Naive thymus-derived CD4-positive, alpha-beta T cell (primary cell): Measurements from ENCODE around the gene YIPF4. TPM values are rescaled to one million over a fixed set of nuclear protein-coding genes. Genes with fewer than 3 reads are reported as not detected.

Source experiments
- ATAC-seq: fragments of 150-1000 bp; cut with Tn5 transposase; 2 replicates; pipeline ENCODE4 v1.10.0; 2021; ENCODE audit warnings: mild to moderate bottlenecking, moderate library complexity
- CTCF ChIA-PET: fragments of 350-600 bp; sonication (Branson Sonifier 250); formaldehyde crosslinking; loops from one replicate; lab custom pipeline; 2021; ENCODE audit warnings: antibody characterized with exemption; lab: Charles Lee
- POLR2A ChIA-PET: fragments of 350-600 bp; sonication (Branson Sonifier 250); formaldehyde crosslinking; loops from one replicate; lab custom pipeline; 2021; ENCODE audit warnings: antibody characterized with exemption, inconsistent platforms; lab: Charles Lee
- DNase-seq, 9 donors: peaks; one replicate each; pipeline versions ENCODE4 v3.0.0 to v3.0.0-alpha.2; 2020 to 2022; ENCODE audit warnings: mixed read lengths in 1 of 9
- H3K27ac ChIP-seq: one replicate; pipeline ENCODE4 v1.7.0; 2013; ENCODE audit warnings: mild to moderate bottlenecking, low read depth, low read length, moderate library complexity
- H3K27me3 ChIP-seq, 2 donors: one replicate each; pipeline ENCODE4 v1.7.0; 2013; ENCODE audit warnings: low read length in 2 of 2, mild to moderate bottlenecking in 2 of 2, moderate library complexity in 2 of 2; ENCODE audit not compliant: control insufficient read depth in 2 of 2, insufficient read depth in 2 of 2
- H3K36me3 ChIP-seq, 3 experiments: 1 replicate in 2 of 3; 2 replicates in 1 of 3; pipeline ENCODE4 v1.7.0; 2013; ENCODE audit warnings: low read length in 3 of 3, mild to moderate bottlenecking in 3 of 3, moderate library complexity in 1 of 3; ENCODE audit not compliant: insufficient read depth in 3 of 3, control insufficient read depth in 2 of 3
- H3K4me1 ChIP-seq, 2 donors: one replicate each; pipeline ENCODE4 v1.7.0; 2013; ENCODE audit warnings: low read length in 2 of 2, mild to moderate bottlenecking in 2 of 2, moderate library complexity in 1 of 2; ENCODE audit not compliant: control insufficient read depth in 2 of 2, insufficient read depth in 2 of 2
- H3K4me3 ChIP-seq: 2 replicates; pipeline ENCODE4 v1.7.0; 2013; ENCODE audit warnings: mild to moderate bottlenecking, low read length
- H3K9me3 ChIP-seq, 3 experiments: 1 replicate in 2 of 3; 2 replicates in 1 of 3; pipeline ENCODE4 v1.7.0; 2013; ENCODE audit warnings: low read length in 3 of 3; ENCODE audit not compliant: control insufficient read depth in 2 of 3
- H3K27ac Mint-ChIP-seq, 9 donors: one replicate each; pipeline ENCODE4 v1.8.0; 2020 to 2022; ENCODE audit warnings: mixed read lengths in 9 of 9, mild to moderate bottlenecking in 8 of 9, moderate library complexity in 5 of 9, inconsistent platforms in 2 of 9
- H3K27me3 Mint-ChIP-seq, 5 donors: one replicate each; pipeline ENCODE4 v1.8.0; 2021 to 2022; ENCODE audit warnings: mixed read lengths in 5 of 5, mild to moderate bottlenecking in 1 of 5
- H3K36me3 Mint-ChIP-seq, 5 donors: one replicate each; pipeline ENCODE4 v1.8.0; 2020 to 2022; ENCODE audit warnings: mixed read lengths in 5 of 5, mild to moderate bottlenecking in 3 of 5, inconsistent platforms in 1 of 5
- H3K4me1 Mint-ChIP-seq, 7 donors: one replicate each; pipeline ENCODE4 v1.8.0; 2020 to 2022; ENCODE audit warnings: mixed read lengths in 7 of 7, mild to moderate bottlenecking in 3 of 7, inconsistent platforms in 1 of 7
- H3K4me3 Mint-ChIP-seq, 10 donors: one replicate each; pipeline ENCODE4 v1.8.0; 2020 to 2022; ENCODE audit warnings: mild to moderate bottlenecking in 10 of 10, mixed read lengths in 10 of 10, moderate library complexity in 6 of 10, inconsistent platforms in 2 of 10
- H3K9me3 Mint-ChIP-seq, 11 donors: one replicate each; pipeline ENCODE4 v1.8.0; 2020 to 2022; ENCODE audit warnings: mixed read lengths in 11 of 11, mild to moderate bottlenecking in 4 of 11, inconsistent platforms in 1 of 11, moderate library complexity in 1 of 11
- intact Hi-C, 2 donors: fragments of 100-400 bp; cut with micrococcal nuclease; formaldehyde crosslinking; loops; one replicate each; pipeline ENCODE4 v1.15.1; 2023
- polyA plus RNA-seq, 2 donors: library from polyadenylated mRNA; unstranded; fragments of 300-500 nt; fragmentation: Illumina TruSeq; gene quantifications; one replicate each; pipeline ENCODE4 v1.2.3, GENCODE V29; 2021
- total RNA-seq, 6 experiments: library from RNA in 5 of 6; stranded (reverse) in 5 of 6; gene quantifications; 1 replicate in 5 of 6; 2 replicates in 1 of 6; pipeline ENCODE4 v1.2.3 and lab custom pipeline; 2021 to 2026

The YIPF4 gene
- total and polyA plus RNA-seq, 7 experiments from 2014 or later = 7.8 to 43.5 (median 24.9) TPM

- H3K36me3 Mint-ChIP-seq = peaks cover 0 to 24% (median 9%) of the 10 kb centered on the region in 5 donors
These were observed 39.7 kb upstream of the YIPF4 start for GRCh38 chr2:32237996-32238395.

GRCh38 chr2:32242331-32242730 is 35.4 kb upstream of the YIPF4 start:
- Histone ChIP-seq H3K27ac (no peak overlapping the region), H3K36me3 (no peaks in the 10 kb centered on the region), H3K4me3 (no peak overlapping the region), H3K4me1 (no peaks in the 10 kb centered on the region), H3K27me3 (no peaks in the 10 kb centered on the region), H3K9me3 (no peaks in the 10 kb centered on the region)
- H3K4me1 Mint-ChIP-seq = no peaks in the 10 kb centered on the region
- no peaks in the 10 kb centered on the region for H3K9me3 Mint-ChIP-seq
- no peaks in the 10 kb centered on the region for H3K27me3 Mint-ChIP-seq
- H3K27ac Mint-ChIP-seq = no peak overlapping the region
- ChIA-PET POLR2A (no interaction called here), CTCF (no interaction called here)
- intact Hi-C loops = no loop called here
- no peak overlapping the region for H3K4me3 Mint-ChIP-seq
- no peak for DNase-seq
- ATAC-seq = no peak
- peaks cover 0 to 21% (median 4%) of the 10 kb centered on the region in 5 donors for H3K36me3 Mint-ChIP-seq

More at GRCh38 chr2:32237996-32238395, 39.7 kb upstream of the YIPF4 start:
- H3K4me1 Mint-ChIP-seq = no peaks in the 10 kb centered on the region
- DNase-seq (no peak), ATAC-seq (no peak)
- CTCF ChIA-PET = no interaction called here
- Histone ChIP-seq H3K36me3 (no peaks in the 10 kb centered on the region), H3K27ac (no peak overlapping the region), H3K4me3 (no peak overlapping the region), H3K27me3 (no peaks in the 10 kb centered on the region), H3K9me3 (no peaks in the 10 kb centered on the region), H3K4me1 (no peaks in the 10 kb centered on the region)
- no peak overlapping the region for H3K27ac Mint-ChIP-seq
- H3K9me3 Mint-ChIP-seq = peaks cover 0 to 6% (median 0%) of the 10 kb centered on the region in 11 donors
- POLR2A ChIA-PET = no interaction called here
- intact Hi-C loops = no loop called here
- H3K27me3 Mint-ChIP-seq = no peaks in the 10 kb centered on the region
- H3K4me3 Mint-ChIP-seq = no peak overlapping the region

GRCh38 chr2:32246911-32247310 is 30.8 kb upstream of the YIPF4 start:
- ChIA-PET POLR2A (interaction anchor here (0.7 kb wide), 1 partner anchor 9 kb away, joined by 3 read pairs; no protein-coding TSS in a partner anchor), CTCF (no interaction called here)
- Histone ChIP-seq H3K27me3 (no peaks in the 10 kb centered on the region), H3K4me1 (no peaks in the 10 kb centered on the region), H3K9me3 (no peaks in the 10 kb centered on the region), H3K4me3 (no peak overlapping the region), H3K36me3 (no peaks in the 10 kb centered on the region), H3K27ac (no peak overlapping the region)
- H3K9me3 Mint-ChIP-seq = no peaks in the 10 kb centered on the region
- intact Hi-C loops = no loop called here
- ATAC-seq (no peak), DNase-seq (no peak)
- no peaks in the 10 kb centered on the region for H3K27me3 Mint-ChIP-seq
- H3K4me1 Mint-ChIP-seq = no peaks in the 10 kb centered on the region
- H3K4me3 Mint-ChIP-seq = no peak overlapping the region
- H3K36me3 Mint-ChIP-seq = peaks cover 0 to 7% (median 0%) of the 10 kb centered on the region in 5 donors
- H3K27ac Mint-ChIP-seq = no peak overlapping the region

- ATAC-seq (no peak), DNase-seq (no peak)
- ChIA-PET POLR2A (interaction anchor here (0.6 kb wide), 1 partner anchor 185 kb away, joined by 3 read pairs; no protein-coding TSS in a partner anchor), CTCF (no interaction called here)
- Mint-ChIP-seq H3K4me3 (no peak overlapping the region), H3K9me3 (peaks cover 0 to 1% (median 0%) of the 10 kb centered on the region in 11 donors), H3K27me3 (no peaks in the 10 kb centered on the region), H3K27ac (no peak overlapping the region), H3K4me1 (no peaks in the 10 kb centered on the region), H3K36me3 (no peaks in the 10 kb centered on the region)
- no peaks in the 10 kb centered on the region for H3K9me3 ChIP-seq
- H3K27ac ChIP-seq = no peak overlapping the region
- no peaks in the 10 kb centered on the region for H3K4me1 ChIP-seq
- intact Hi-C loops = no loop called here
- H3K36me3 ChIP-seq = no peaks in the 10 kb centered on the region
- H3K27me3 ChIP-seq = no peaks in the 10 kb centered on the region
- no peak overlapping the region for H3K4me3 ChIP-seq
These were observed 29.4 kb upstream of the YIPF4 start for GRCh38 chr2:32248299-32248698.

- Histone ChIP-seq H3K36me3 (no peaks in the 10 kb centered on the region), H3K4me1 (no peaks in the 10 kb centered on the region), H3K27me3 (no peaks in the 10 kb centered on the region), H3K4me3 (no peak overlapping the region), H3K27ac (no peak overlapping the region), H3K9me3 (no peaks in the 10 kb centered on the region)
- peaks cover 0 to 1% (median 0%) of the 10 kb centered on the region in 11 donors for H3K9me3 Mint-ChIP-seq
- DNase-seq = no peak
- H3K4me1 Mint-ChIP-seq = no peaks in the 10 kb centered on the region
- intact Hi-C loops = no loop called here
- H3K4me3 Mint-ChIP-seq = no peak overlapping the region
- no peaks in the 10 kb centered on the region for H3K36me3 Mint-ChIP-seq
- H3K27ac Mint-ChIP-seq = no peak overlapping the region
- ChIA-PET CTCF (no interaction called here), POLR2A (no interaction called here)
- H3K27me3 Mint-ChIP-seq = no peaks in the 10 kb centered on the region
- no peak for ATAC-seq
These were observed 27.9 kb upstream of the YIPF4 start for GRCh38 chr2:32249731-32250236.

GRCh38 chr2:32250290-32250689 is 27.4 kb upstream of the YIPF4 start:
- no peaks in the 10 kb centered on the region for H3K36me3 ChIP-seq
- no peak overlapping the region for H3K27ac ChIP-seq
- Mint-ChIP-seq H3K27ac (no peak overlapping the region), H3K36me3 (no peaks in the 10 kb centered on the region), H3K4me1 (no peaks in the 10 kb centered on the region), H3K27me3 (no peaks in the 10 kb centered on the region), H3K4me3 (no peak overlapping the region), H3K9me3 (peaks cover 0 to 1% (median 0%) of the 10 kb centered on the region in 11 donors)
- intact Hi-C loops = no loop called here
- CTCF ChIA-PET = no interaction called here
- ATAC-seq (no peak), DNase-seq (no peak)
- no peaks in the 10 kb centered on the region for H3K27me3 ChIP-seq
- H3K4me1 ChIP-seq = no peaks in the 10 kb centered on the region
- no peaks in the 10 kb centered on the region for H3K9me3 ChIP-seq
- H3K4me3 ChIP-seq = no peak overlapping the region
- POLR2A ChIA-PET = no interaction called here

- H3K36me3 Mint-ChIP-seq = peaks cover 0 to 4% (median 0%) of the 10 kb centered on the region in 5 donors
- Histone ChIP-seq H3K4me1 (no peaks in the 10 kb centered on the region), H3K4me3 (no peak overlapping the region), H3K9me3 (no peaks in the 10 kb centered on the region), H3K27me3 (no peaks in the 10 kb centered on the region), H3K27ac (no peak overlapping the region), H3K36me3 (no peaks in the 10 kb centered on the region)
- ATAC-seq (no peak), DNase-seq (no peak)
- H3K4me3 Mint-ChIP-seq = no peak overlapping the region
- CTCF ChIA-PET = interaction anchor here (0.5 kb wide), 1 partner anchor 56 kb away, joined by 3 read pairs; no protein-coding TSS in a partner anchor
- intact Hi-C loops = no loop called here
- H3K27ac Mint-ChIP-seq = no peak overlapping the region
- peaks cover 0 to 12% (median 4%) of the 10 kb centered on the region in 5 donors for H3K27me3 Mint-ChIP-seq
- H3K4me1 Mint-ChIP-seq = peaks cover 0 to 4% (median 0%) of the 10 kb centered on the region in 7 donors
- no peaks in the 10 kb centered on the region for H3K9me3 Mint-ChIP-seq
- POLR2A ChIA-PET = interaction anchor here (0.6 kb wide), 1 partner anchor 948 kb away, joined by 7 read pairs; no protein-coding TSS in a partner anchor
These were observed 19.5 kb upstream of the YIPF4 start for GRCh38 chr2:32258242-32258641.
